Spleen (tissue), 11 donors: Measurements from ENCODE around the gene NR2C1. TPM values are rescaled to one million over a fixed set of nuclear protein-coding genes. Genes with fewer than 3 reads are reported as not detected.

Experiments used
- DNase-seq: peaks from one replicate; pipeline ENCODE4 v3.0.0-alpha.2; 2020
- H3K27ac ChIP-seq, 8 donors: fragments of 200-600 bp; sonication (generic) in 7 of 8; 1 replicate in 4 of 8; 2 replicates in 4 of 8; pipeline versions ENCODE4 v1.5.0 to v1.8.0; 2016 to 2021; ENCODE audit warnings: inconsistent platforms in 4 of 8, mild to moderate bottlenecking in 4 of 8, moderate library complexity in 1 of 8
- H3K27me3 ChIP-seq, 7 donors: fragments of 200-600 bp; sonication (generic) in 6 of 7; replicated peaks in 1 of 7; 1 replicate in 4 of 7; 2 replicates in 3 of 7; pipeline versions ENCODE4 v1.5.0 to v1.8.0; 2016 to 2021; ENCODE audit warnings: inconsistent platforms in 3 of 7, mild to moderate bottlenecking in 1 of 7
- H3K36me3 ChIP-seq, 6 donors: fragments of 200-600 bp; sonication (generic) in 5 of 6; 1 replicate in 4 of 6; 2 replicates in 2 of 6; pipeline versions ENCODE4 v1.5.0 to v1.8.0; 2016 to 2021; ENCODE audit warnings: inconsistent platforms in 2 of 6
- H3K4me1 ChIP-seq, 6 donors: fragments of 200-600 bp; sonication (generic) in 5 of 6; 1 replicate in 3 of 6; 2 replicates in 3 of 6; pipeline versions ENCODE4 v1.5.0 to v1.8.0; 2016 to 2021; ENCODE audit warnings: inconsistent platforms in 3 of 6
- H3K4me3 ChIP-seq, 8 donors: fragments of 200-600 bp; sonication (generic) in 7 of 8; 1 replicate in 4 of 8; 2 replicates in 4 of 8; pipeline versions ENCODE4 v1.5.0 to v1.8.0; 2016 to 2021; ENCODE audit warnings: inconsistent platforms in 4 of 8, mild to moderate bottlenecking in 4 of 8, moderate library complexity in 2 of 8
- H3K9me3 ChIP-seq, 8 donors: fragments of 200-600 bp; sonication (generic) in 7 of 8; 1 replicate in 4 of 8; 2 replicates in 4 of 8; pipeline versions ENCODE4 v1.5.0 to v1.8.0; 2016 to 2021; ENCODE audit warnings: inconsistent platforms in 4 of 8
- CTCF ChIP-seq, 11 experiments: fragments of 200-600 bp in 7 of 11; fragments of 450-650 bp in 4 of 11; sonication (generic) in 4 of 11; IDR thresholded peaks in 8 of 11; conservative IDR thresholded peaks in 3 of 11; 1 replicate in 7 of 11; 2 replicates in 4 of 11; pipeline versions ENCODE4 v1.4.0 to v1.8.0; 2016 to 2021; ENCODE audit warnings: antibody characterized with exemption in 11 of 11, inconsistent platforms in 4 of 11, mild to moderate bottlenecking in 1 of 11
- POLR2A ChIP-seq, 3 donors: fragments of 450-650 bp; IDR thresholded peaks; one replicate each; pipeline ENCODE4 v1.5.1; 2017; ENCODE audit warnings: antibody characterized with exemption in 3 of 3, mild to moderate bottlenecking in 1 of 3
- POLR2AphosphoS5 ChIP-seq, 3 donors: sonication (generic); formaldehyde crosslinking; IDR thresholded peaks; one replicate each; pipeline ENCODE4 v1.5.1; 2017; ENCODE audit warnings: antibody characterized with exemption in 3 of 3
- WGBS, 5 donors: extraction: QIAGEN DNeasy Blood & Tissue Kit in 3 of 5; methylation state at CpG; one replicate each; pipeline versions ENCODE4 v1.1.5 to v1.1.7; 2013 to 2018; 5-methylcytosine and 5-hydroxymethylcytosine counted together
- intact Hi-C: fragments of 100-400 bp; cut with DNase I; formaldehyde crosslinking; loops from one replicate; pipeline ENCODE4 v1.15.0; 2023; ENCODE audit warnings: low total_unique reads
- polyA plus RNA-seq, 3 donors: library from polyadenylated mRNA; stranded (reverse); fragments of 200-250 nt; gene quantifications; one replicate each; pipeline ENCODE4 v1.2.1, GENCODE V29; 2013
- total RNA-seq, 7 donors: library from RNA; depleted of rRNA in 3 of 7; stranded (reverse); fragments of >200 nt in 3 of 7; fragmentation: NEBNext Ultra II Directional in 4 of 7; extraction: Animal tissue kit (Norgen Biotek cat#: 25700) in 4 of 7; gene quantifications; one replicate each; pipeline versions ENCODE4 v1.1.0 to v1.2.1, GENCODE V29; 2016 to 2021
- donor health status: healthy with polysubstance abuse.
- donor health status: DM: no; HTN: no; CAD: no; lungs with moderate emphysema.
- donor health status: DM: no; HTN: no; CAD: no.
- donor health status: Bipolar disorder and iron deficiency.
- donor health status: healthy.
- donor health status: DM: no; HTN: no; CAD: no.
- donor health status: DM: yes; HTN: yes; CAD: no.

The NR2C1 gene
- total and polyA plus RNA-seq, 10 donors, result 30.2 to 133 (median 46.4) TPM

- H3K27ac ChIP-seq, result no peak overlapping the region
- H3K36me3 ChIP-seq, result peaks cover 0 to 9% (median 0%) of the 10 kb centered on the region in 6 donors
- TF ChIP-seq POLR2AphosphoS5 (IDR thresholded peaks at IDR 0.05), result no peak
- TF ChIP-seq POLR2A (IDR thresholded peaks at IDR 0.05), result no peak
- no peak for TF ChIP-seq CTCF (IDR thresholded peaks at IDR 0.05 in 8 of 11, conservative IDR thresholded peaks at IDR 0.05 in 3 of 11)
- intact Hi-C loops, result no loop called here
- no peak overlapping the region for H3K4me3 ChIP-seq
- WGBS, 5 donors, result 65 to 83% (median 74%) methylated on average over 1 of the region's 1 CpG
- H3K9me3 ChIP-seq, result no peaks in the 10 kb centered on the region
- no peak for DNase-seq
- peaks cover 0 to 7% (median 2%) of the 10 kb centered on the region in 6 donors for H3K4me1 ChIP-seq
- H3K27me3 ChIP-seq, result no peaks in the 10 kb centered on the region
These were observed 16.0 kb upstream of the NR2C1 start for GRCh38 chr12:95089462-95089861.

- DNase-seq, result no peak
- TF ChIP-seq CTCF (IDR thresholded peaks at IDR 0.05 in 8 of 11, conservative IDR thresholded peaks at IDR 0.05 in 3 of 11), result no peak
- no peak for TF ChIP-seq POLR2A (IDR thresholded peaks at IDR 0.05)
- TF ChIP-seq POLR2AphosphoS5 (IDR thresholded peaks at IDR 0.05), result no peak
- Histone ChIP-seq H3K27ac (no peak overlapping the region), H3K9me3 (no peaks in the 10 kb centered on the region), H3K36me3 (peaks cover 0 to 9% (median 0%) of the 10 kb centered on the region in 6 donors), H3K4me3 (no peak overlapping the region), H3K4me1 (peaks cover 0 to 7% (median 2%) of the 10 kb centered on the region in 6 donors), H3K27me3 (no peaks in the 10 kb centered on the region)
- intact Hi-C loops, result no loop called here
- 80 to 89% (median 83%) methylated on average over 3 of the region's 3 CpGs for WGBS, 5 donors
These were observed 15.0 kb upstream of the NR2C1 start for GRCh38 chr12:95088379-95088778.

- Histone ChIP-seq H3K4me1 (peaks cover 0 to 7% (median 2%) of the 10 kb centered on the region in 6 donors), H3K9me3 (no peaks in the 10 kb centered on the region), H3K36me3 (no peaks in the 10 kb centered on the region), H3K4me3 (no peak overlapping the region), H3K27ac (peak overlapping the region in 1 of 8 donors; percentile 47), H3K27me3 (no peaks in the 10 kb centered on the region)
- intact Hi-C loops, result no loop called here
- TF ChIP-seq POLR2AphosphoS5 (IDR thresholded peaks at IDR 0.05), result no peak
- no peak for TF ChIP-seq POLR2A (IDR thresholded peaks at IDR 0.05)
- no peak for TF ChIP-seq CTCF (IDR thresholded peaks at IDR 0.05 in 8 of 11, conservative IDR thresholded peaks at IDR 0.05 in 3 of 11)
- no peak for DNase-seq
These were observed 12.2 kb upstream of the NR2C1 start for GRCh38 chr12:95085612-95086011.

GRCh38 chr12:95083938-95084337, 10.5 kb upstream of the NR2C1 start:
- Histone ChIP-seq H3K4me1 (peaks cover 0 to 7% (median 2%) of the 10 kb centered on the region in 6 donors), H3K4me3 (no peak overlapping the region), H3K36me3 (no peaks in the 10 kb centered on the region), H3K27ac (peak overlapping the region in 6 of 8 donors; percentile 2 to 47 (median 19)), H3K27me3 (no peaks in the 10 kb centered on the region), H3K9me3 (no peaks in the 10 kb centered on the region)
- DNase-seq, result no peak
- intact Hi-C loops, result no loop called here
- WGBS, 5 donors, result 42 to 69% (median 58%) methylated on average over 4 of the region's 4 CpGs
- TF ChIP-seq CTCF (IDR thresholded peaks at IDR 0.05 in 8 of 11, conservative IDR thresholded peaks at IDR 0.05 in 3 of 11) (no peak), POLR2AphosphoS5 (IDR thresholded peaks at IDR 0.05) (peak in 1 of 3 donors; percentile 62), POLR2A (IDR thresholded peaks at IDR 0.05) (no peak)
